ENCODE measurements around the gene SEMA3A.

The SEMA3A gene

GRCh38 chr7:84100866-84101265, 93.7 kb downstream of the SEMA3A start:
- TF ChIP-seq CTCF (IDR thresholded peaks at IDR 0.05; ENCODE audit: control insufficient read depth, extremely low read depth, insufficient read depth) = no peak
- DNase-seq (ENCODE audit: low read depth) = no peak
- no peak overlapping the region for H3K4me3 ChIP-seq (ENCODE audit: low read depth, low read length)

- no peak for TF ChIP-seq CTCF (IDR thresholded peaks at IDR 0.05; ENCODE audit: control insufficient read depth, extremely low read depth, insufficient read depth)
- no peak for DNase-seq (ENCODE audit: low read depth)
- no peak overlapping the region for H3K4me3 ChIP-seq (ENCODE audit: low read depth, low read length)
These were observed 98.6 kb downstream of the SEMA3A start for GRCh38 chr7:84095971-84096370.

- H3K4me3 ChIP-seq (ENCODE audit: low read depth, low read length) = no peak overlapping the region
- no peak for DNase-seq (ENCODE audit: low read depth)
These were observed 102.4 kb downstream of the SEMA3A start for GRCh38 chr7:84092207-84092606.

GRCh38 chr7:84091318-84091717, 103.3 kb downstream of the SEMA3A start:
- no peak for TF ChIP-seq CTCF (IDR thresholded peaks at IDR 0.05; ENCODE audit: control insufficient read depth, extremely low read depth, insufficient read depth)
- DNase-seq (ENCODE audit: low read depth) = no peak
- H3K4me3 ChIP-seq (ENCODE audit: low read depth, low read length) = no peak overlapping the region

More at GRCh38 chr7:84092207-84092606, 102.4 kb downstream of the SEMA3A start:
- no peak for TF ChIP-seq CTCF (IDR thresholded peaks at IDR 0.05; ENCODE audit: control insufficient read depth, extremely low read depth, insufficient read depth)

- DNase-seq (ENCODE audit: low read depth) = no peak
- no peak overlapping the region for H3K4me3 ChIP-seq (ENCODE audit: low read depth, low read length)
- TF ChIP-seq CTCF (IDR thresholded peaks at IDR 0.05; ENCODE audit: control insufficient read depth, extremely low read depth, insufficient read depth) = no peak
These were observed 105.8 kb downstream of the SEMA3A start for GRCh38 chr7:84088802-84089201.

- no peak for TF ChIP-seq CTCF (IDR thresholded peaks at IDR 0.05; ENCODE audit: control insufficient read depth, extremely low read depth, insufficient read depth)
- no peak for DNase-seq (ENCODE audit: low read depth)
- H3K4me3 ChIP-seq (ENCODE audit: low read depth, low read length) = no peak overlapping the region
These were observed 108.6 kb downstream of the SEMA3A start for GRCh38 chr7:84085998-84086397.

- TF ChIP-seq CTCF (IDR thresholded peaks at IDR 0.05; ENCODE audit: control insufficient read depth, extremely low read depth, insufficient read depth) = no peak
- no peak for DNase-seq (ENCODE audit: low read depth)
- H3K4me3 ChIP-seq (ENCODE audit: low read depth, low read length) = no peak overlapping the region
These were observed 109.4 kb downstream of the SEMA3A start for GRCh38 chr7:84085147-84085546.
